ENCODE data around the gene GNAI3.

Gene GNAI3

DNA sequence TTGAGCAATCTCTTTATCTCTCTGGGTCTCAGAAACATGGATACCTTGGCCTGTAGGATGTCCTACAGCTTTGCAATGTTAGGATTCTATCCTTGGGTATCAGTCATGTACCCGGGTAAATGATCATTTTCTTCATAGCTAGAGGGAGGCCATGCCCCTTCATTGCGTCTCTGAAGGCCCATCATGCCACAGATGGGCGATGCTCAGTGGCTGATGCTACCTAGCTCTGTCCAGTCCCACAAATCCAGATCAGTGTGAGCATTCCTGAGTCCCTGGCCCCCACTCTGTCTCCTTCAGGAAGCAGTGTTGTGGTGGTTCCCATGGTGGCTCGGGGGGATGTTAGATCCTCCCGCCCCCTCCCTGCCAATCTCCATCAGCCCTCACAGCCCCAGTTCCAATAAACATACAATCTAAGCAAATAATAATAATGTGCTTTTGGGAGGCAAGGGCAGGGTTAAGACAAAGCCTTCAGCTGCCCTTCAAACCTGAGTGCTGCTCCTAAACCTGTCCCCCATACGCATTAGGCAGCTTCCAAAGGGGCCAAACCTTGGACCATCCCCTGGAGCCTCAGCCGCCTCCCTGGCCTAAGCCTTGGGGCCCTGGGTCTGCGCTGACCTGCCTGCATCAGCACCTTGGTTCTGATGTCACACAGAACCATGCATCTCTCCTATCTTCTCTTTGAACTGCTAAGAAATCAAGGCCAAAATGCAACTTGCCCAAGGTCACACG lies 9.4 kb upstream of the GNAI3 start:
- TF ChIP-seq, protein P1, sequence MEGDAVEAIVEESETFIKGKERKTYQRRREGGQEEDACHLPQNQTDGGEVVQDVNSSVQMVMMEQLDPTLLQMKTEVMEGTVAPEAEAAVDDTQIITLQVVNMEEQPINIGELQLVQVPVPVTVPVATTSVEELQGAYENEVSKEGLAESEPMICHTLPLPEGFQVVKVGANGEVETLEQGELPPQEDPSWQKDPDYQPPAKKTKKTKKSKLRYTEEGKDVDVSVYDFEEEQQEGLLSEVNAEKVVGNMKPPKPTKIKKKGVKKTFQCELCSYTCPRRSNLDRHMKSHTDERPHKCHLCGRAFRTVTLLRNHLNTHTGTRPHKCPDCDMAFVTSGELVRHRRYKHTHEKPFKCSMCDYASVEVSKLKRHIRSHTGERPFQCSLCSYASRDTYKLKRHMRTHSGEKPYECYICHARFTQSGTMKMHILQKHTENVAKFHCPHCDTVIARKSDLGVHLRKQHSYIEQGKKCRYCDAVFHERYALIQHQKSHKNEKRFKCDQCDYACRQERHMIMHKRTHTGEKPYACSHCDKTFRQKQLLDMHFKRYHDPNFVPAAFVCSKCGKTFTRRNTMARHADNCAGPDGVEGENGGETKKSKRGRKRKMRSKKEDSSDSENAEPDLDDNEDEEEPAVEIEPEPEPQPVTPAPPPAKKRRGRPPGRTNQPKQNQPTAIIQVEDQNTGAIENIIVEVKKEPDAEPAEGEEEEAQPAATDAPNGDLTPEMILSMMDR (conservative IDR thresholded peaks at IDR 0.05; ENCODE audit: low read depth, low read length), result no peak

DNA sequence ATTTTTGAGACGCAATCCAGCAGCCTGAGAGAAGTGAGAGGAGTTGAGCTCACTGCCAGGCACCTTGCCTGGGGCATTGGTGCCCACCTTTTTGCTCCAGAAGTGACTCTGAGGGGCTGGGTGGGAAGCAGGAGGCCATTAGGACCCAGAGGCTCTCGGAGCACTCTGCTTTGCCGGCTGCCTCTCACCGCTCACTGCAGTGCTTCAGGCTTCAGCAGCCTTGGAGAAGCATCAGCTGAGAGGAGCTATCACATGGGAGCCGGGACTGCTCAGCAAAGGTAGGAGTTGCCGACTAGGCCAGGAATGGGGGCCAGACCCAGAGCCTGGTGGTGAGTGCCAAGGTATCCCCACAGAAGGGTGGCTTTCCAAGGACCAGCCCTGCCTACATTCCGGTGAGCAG lies 8.7 kb upstream of the GNAI3 start, which contains the start of gene GPR61:
GPR61 (plus strand) TSS at position 197 of the 400 bp plus-strand sequence. CDS start 3,151 bp downstream, outside the sequence.
- TF ChIP-seq, protein P1 (conservative IDR thresholded peaks at IDR 0.05; ENCODE audit: low read depth, low read length), result no peak
- H3K4me3 ChIP-seq (ENCODE audit: low read depth, low read length), result no peak within 1 kb of the TSS
- DNase-seq (ENCODE audit: low read depth), result peak; percentile 37

More for the DNA sequence above, 9.4 kb upstream of the GNAI3 start:
- H3K4me3 ChIP-seq (ENCODE audit: low read depth, low read length), result no peak overlapping the region
- no peak for DNase-seq (ENCODE audit: low read depth)

DNA sequence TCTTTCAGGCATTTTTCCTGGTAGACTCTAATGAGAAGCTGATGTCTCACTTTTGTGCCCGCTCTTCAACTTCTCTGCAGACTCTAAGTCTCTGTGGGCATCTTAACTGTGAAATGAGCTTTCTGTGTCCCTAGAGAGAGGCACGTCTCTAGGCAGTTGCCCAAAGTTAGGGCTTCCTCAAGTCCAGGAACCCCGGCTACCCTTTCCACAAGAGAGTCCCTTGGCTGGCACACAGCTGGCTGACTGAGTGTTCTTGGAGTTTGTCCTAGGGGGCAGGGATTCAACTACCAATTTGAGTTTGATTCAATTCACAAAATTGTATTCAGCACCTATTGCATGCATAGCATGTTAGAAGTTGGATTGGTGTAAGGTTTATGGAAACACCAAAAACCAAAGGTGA lies 7.3 kb upstream of the GNAI3 start:
- H3K4me3 ChIP-seq (ENCODE audit: low read depth, low read length), result no peak overlapping the region
- no peak for DNase-seq (ENCODE audit: low read depth)
- TF ChIP-seq, protein P1 (conservative IDR thresholded peaks at IDR 0.05; ENCODE audit: low read depth, low read length), result no peak

DNA sequence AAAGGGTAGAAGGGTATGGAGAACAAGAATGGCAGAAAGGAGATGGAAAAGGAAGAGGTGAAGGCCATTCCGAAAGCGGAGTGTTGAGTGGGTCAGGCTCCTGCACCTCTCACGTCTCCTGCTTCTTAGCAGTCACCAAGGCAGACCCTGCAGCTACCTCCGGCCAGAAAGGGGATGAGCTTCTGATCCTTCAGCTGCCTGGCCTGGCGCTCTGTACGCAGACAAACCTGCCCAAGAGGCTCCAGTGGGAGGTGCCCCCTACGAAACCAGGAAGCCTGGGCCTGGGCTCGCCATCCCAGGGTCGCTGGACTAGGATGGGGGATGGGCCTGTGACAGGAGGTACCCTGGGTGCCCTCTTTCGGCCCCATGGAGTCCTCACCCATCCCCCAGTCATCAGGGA lies 5.8 kb upstream of the GNAI3 start:
- H3K4me3 ChIP-seq (ENCODE audit: low read depth, low read length), result no peak overlapping the region
- TF ChIP-seq, protein P1 (conservative IDR thresholded peaks at IDR 0.05; ENCODE audit: low read depth, low read length), result no peak
- DNase-seq (ENCODE audit: low read depth), result no peak

DNA sequence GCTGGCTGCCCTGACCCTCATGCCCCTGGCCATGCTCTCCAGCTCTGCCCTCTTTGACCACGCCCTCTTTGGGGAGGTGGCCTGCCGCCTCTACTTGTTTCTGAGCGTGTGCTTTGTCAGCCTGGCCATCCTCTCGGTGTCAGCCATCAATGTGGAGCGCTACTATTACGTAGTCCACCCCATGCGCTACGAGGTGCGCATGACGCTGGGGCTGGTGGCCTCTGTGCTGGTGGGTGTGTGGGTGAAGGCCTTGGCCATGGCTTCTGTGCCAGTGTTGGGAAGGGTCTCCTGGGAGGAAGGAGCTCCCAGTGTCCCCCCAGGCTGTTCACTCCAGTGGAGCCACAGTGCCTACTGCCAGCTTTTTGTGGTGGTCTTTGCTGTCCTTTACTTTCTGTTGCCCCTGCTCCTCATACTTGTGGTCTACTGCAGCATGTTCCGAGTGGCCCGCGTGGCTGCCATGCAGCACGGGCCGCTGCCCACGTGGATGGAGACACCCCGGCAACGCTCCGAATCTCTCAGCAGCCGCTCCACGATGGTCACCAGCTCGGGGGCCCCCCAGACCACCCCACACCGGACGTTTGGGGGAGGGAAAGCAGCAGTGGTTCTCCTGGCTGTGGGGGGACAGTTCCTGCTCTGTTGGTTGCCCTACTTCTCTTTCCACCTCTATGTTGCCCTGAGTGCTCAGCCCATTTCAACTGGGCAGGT lies 5.0 kb upstream of the GNAI3 start:
- H3K4me3 ChIP-seq (ENCODE audit: low read depth, low read length), result no peak overlapping the region
- no peak for DNase-seq (ENCODE audit: low read depth)

DNA sequence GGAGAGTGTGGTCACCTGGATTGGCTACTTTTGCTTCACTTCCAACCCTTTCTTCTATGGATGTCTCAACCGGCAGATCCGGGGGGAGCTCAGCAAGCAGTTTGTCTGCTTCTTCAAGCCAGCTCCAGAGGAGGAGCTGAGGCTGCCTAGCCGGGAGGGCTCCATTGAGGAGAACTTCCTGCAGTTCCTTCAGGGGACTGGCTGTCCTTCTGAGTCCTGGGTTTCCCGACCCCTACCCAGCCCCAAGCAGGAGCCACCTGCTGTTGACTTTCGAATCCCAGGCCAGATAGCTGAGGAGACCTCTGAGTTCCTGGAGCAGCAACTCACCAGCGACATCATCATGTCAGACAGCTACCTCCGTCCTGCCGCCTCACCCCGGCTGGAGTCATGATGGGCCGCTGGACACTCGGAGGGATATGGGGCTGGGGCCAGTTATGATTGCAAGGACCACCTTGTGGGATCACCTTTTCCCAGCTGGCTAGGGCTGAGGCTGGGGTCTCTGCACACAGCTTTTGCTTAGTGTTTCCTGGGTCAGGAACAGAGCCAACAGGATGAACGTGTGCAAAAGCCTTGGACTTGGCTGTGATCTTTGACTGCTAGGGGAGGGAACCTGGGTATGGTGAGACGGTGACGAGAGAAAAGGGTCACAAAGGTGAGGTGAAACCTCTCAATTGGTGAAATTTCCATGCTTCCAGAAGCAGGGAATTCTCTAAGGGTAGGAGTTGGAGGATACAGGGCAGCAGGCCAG lies 4.3 kb upstream of the GNAI3 start:
- H3K4me3 ChIP-seq (ENCODE audit: low read depth, low read length), result no peak overlapping the region
- TF ChIP-seq, protein P1 (conservative IDR thresholded peaks at IDR 0.05; ENCODE audit: low read depth, low read length), result no peak
- DNase-seq (ENCODE audit: low read depth), result no peak

More for the DNA sequence above, 5.0 kb upstream of the GNAI3 start:
- TF ChIP-seq, protein P1 (conservative IDR thresholded peaks at IDR 0.05; ENCODE audit: low read depth, low read length), result no peak
